Measurements from ENCODE around the gene KDM2B. TPM values are rescaled to one million over a fixed set of nuclear protein-coding genes. Genes with fewer than 3 reads are reported as not detected.

Gene KDM2B
- total RNA-seq, 4 donors from 2014 or later: 20.7 to 26.3 (median 23.9) TPM

DNA sequence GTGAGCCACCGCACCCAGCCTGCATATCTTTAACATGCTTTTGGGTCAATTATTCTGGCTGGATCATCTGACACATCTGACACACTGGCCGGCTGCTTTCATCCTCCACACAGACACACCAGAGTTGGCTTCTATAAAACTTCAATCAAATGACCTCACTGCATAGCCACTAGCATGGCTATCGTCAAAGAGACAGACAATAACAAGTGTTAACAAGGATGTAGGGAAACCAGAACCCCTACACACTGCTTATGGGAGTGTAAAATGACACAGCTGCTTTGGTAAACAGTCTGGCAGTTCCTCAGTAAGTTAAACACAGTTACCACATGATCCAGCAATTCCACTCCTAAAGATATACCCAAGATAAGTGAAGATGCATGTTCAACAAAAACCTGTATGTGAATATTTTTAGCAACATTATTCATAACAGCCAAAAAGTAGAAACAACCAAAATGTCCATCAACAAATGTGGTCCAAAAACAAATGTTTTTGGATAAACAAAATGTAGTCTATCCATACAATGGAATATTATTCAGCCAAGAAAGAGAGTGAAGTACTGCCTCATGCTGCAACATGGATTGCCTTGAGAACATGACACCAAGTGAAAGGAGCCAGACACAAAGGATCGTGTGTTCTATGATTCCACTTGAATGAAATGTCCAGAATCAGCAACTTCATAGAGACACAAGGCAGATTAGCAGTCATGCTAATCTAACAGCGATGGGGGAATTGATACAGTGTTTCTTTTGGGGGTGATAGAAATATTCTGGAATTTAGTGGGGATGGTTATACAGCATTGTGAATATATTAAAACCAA, 10.1 kb downstream of the KDM2B start:
- no peak overlapping the region for H3K27ac ChIP-seq
- H3K4me3 ChIP-seq: no peak overlapping the region
- intact Hi-C loops (cut with DNase I): no loop called here
- H3K36me3 ChIP-seq: peaks cover 0 to 59% (median 0%) of the 10 kb centered on the region in 3 donors
- TF ChIP-seq POLR2A (IDR thresholded peaks at IDR 0.05) (no peak), CTCF (IDR thresholded peaks at IDR 0.05) (no peak)
- DNase-seq: no peak
- peaks cover 2 to 27% (median 17%) of the 10 kb centered on the region in 3 donors for H3K4me1 ChIP-seq
- WGBS, 2 donors: 79 to 81% methylated on average over 5 of the region's 5 CpGs
- H3K27me3 ChIP-seq: no peaks in the 10 kb centered on the region
- H3K9me3 ChIP-seq: no peaks in the 10 kb centered on the region

DNA sequence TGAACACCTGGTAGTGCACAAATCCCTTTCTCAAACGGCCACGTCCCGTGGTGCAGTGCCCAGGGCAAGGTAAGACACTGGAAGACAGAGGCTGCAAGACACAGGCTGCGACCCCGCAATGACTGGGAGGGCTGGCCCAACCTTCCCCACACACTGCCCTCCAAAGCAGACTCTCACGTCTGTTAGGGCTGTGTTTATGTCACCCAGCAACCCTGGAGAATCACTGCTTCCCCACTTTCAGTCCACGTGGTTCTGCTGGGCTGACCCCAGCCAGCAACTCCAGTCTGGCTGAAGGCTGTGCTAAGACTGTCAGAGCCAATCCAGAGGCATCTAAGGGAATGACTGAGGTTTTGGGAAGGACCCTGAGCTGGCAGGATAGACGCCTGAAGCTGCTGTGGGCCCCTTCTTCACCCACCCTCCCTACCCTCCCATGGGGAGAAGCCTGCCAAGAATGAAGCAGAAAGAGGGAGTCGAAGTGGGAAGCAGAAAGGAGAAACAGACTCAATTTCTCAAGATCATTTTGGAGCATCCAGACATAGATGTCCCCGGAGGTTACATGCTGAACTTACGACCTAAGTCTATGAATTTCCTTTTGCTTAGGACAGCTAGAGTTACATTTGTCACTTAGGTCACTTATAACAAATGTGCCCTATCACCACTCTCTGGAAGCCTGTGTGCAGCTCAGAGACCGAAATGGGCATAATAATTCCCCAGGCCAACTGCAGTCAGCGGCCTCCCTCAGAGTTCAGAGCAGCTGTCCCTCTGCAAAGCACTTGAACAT, 11.7 kb downstream of the KDM2B start:
- Histone ChIP-seq H3K36me3 (peaks cover 0 to 47% (median 0%) of the 10 kb centered on the region in 3 donors), H3K27ac (peak overlapping the region in 3 of 4 donors; percentile 52 to 64 (median 62)), H3K9me3 (no peaks in the 10 kb centered on the region), H3K4me1 (peaks cover 0 to 17% (median 11%) of the 10 kb centered on the region in 3 donors), H3K27me3 (no peaks in the 10 kb centered on the region), H3K4me3 (peak overlapping the region in 1 of 4 donors; percentile 8)
- TF ChIP-seq CTCF (IDR thresholded peaks at IDR 0.05) (no peak), POLR2A (IDR thresholded peaks at IDR 0.05) (no peak)
- intact Hi-C loops (cut with DNase I): no loop called here
- no peak for DNase-seq
- 59 to 62% methylated on average over 13 of the region's 13 CpGs for WGBS, 2 donors

GRCh38 chr12:121568518-121568917, 12.3 kb downstream of the KDM2B start:
- no peaks in the 10 kb centered on the region for H3K9me3 ChIP-seq
- no peak for DNase-seq
- no peaks in the 10 kb centered on the region for H3K27me3 ChIP-seq
- H3K36me3 ChIP-seq: peaks cover 0 to 42% (median 0%) of the 10 kb centered on the region in 3 donors
- peaks cover 0 to 17% (median 11%) of the 10 kb centered on the region in 3 donors for H3K4me1 ChIP-seq
- H3K4me3 ChIP-seq: no peak overlapping the region
- TF ChIP-seq CTCF (IDR thresholded peaks at IDR 0.05) (no peak), POLR2A (IDR thresholded peaks at IDR 0.05) (no peak)
- peak overlapping the region in 1 of 4 donors; percentile 62 for H3K27ac ChIP-seq
- WGBS, 2 donors: 63 to 83% methylated on average over 7 of the region's 7 CpGs
- intact Hi-C loops (cut with DNase I): no loop called here

- no peak for DNase-seq
- H3K36me3 ChIP-seq: peaks cover 0 to 7% (median 0%) of the 10 kb centered on the region in 3 donors
- TF ChIP-seq POLR2A (IDR thresholded peaks at IDR 0.05) (no peak), CTCF (IDR thresholded peaks at IDR 0.05) (no peak)
- H3K4me1 ChIP-seq: peaks cover 0 to 26% (median 11%) of the 10 kb centered on the region in 3 donors
- no peaks in the 10 kb centered on the region for H3K9me3 ChIP-seq
- WGBS, 2 donors: 73 to 80% methylated on average over 7 of the region's 7 CpGs
- H3K27me3 ChIP-seq: no peaks in the 10 kb centered on the region
- intact Hi-C loops (cut with DNase I): no loop called here
- no peak overlapping the region for H3K27ac ChIP-seq
- H3K4me3 ChIP-seq: no peak overlapping the region
Measured at GRCh38 chr12:121565076-121565475, 15.7 kb downstream of the KDM2B start.

- no peaks in the 10 kb centered on the region for H3K9me3 ChIP-seq
- H3K27me3 ChIP-seq: no peaks in the 10 kb centered on the region
- 68 to 76% methylated on average over 1 of the region's 1 CpG for WGBS, 2 donors
- H3K4me3 ChIP-seq: no peak overlapping the region
- no peak for DNase-seq
- peaks cover 0 to 6% (median 0%) of the 10 kb centered on the region in 3 donors for H3K36me3 ChIP-seq
- peaks cover 0 to 12% (median 0%) of the 10 kb centered on the region in 3 donors for H3K4me1 ChIP-seq
- no peak for TF ChIP-seq CTCF (IDR thresholded peaks at IDR 0.05)
- no peak for TF ChIP-seq POLR2A (IDR thresholded peaks at IDR 0.05)
- no peak overlapping the region for H3K27ac ChIP-seq
- intact Hi-C loops (cut with DNase I): no loop called here
Measured at GRCh38 chr12:121562488-121562887, 18.3 kb downstream of the KDM2B start.

Data from esophagus squamous epithelium (tissue), 5 donors.